ENCODE measurements around the gene ZNF74.

GRCh38 chr22:20430720-20431510 is 37.0 kb downstream of the ZNF74 start:
- TF ChIP-seq RARB (CRISPR knock-in tag; IDR thresholded peaks at IDR 0.05) = no peak
- no peak for TF ChIP-seq ZFP30 (CRISPR knock-in tag; IDR thresholded peaks at IDR 0.05)
- no peak for TF ChIP-seq PATZ1 (CRISPR knock-in tag; IDR thresholded peaks at IDR 0.05; ENCODE audit: borderline replicate concordance)
